Neural crest cell (in vitro differentiated cells): ENCODE results near the gene DHRS7B. TPM values are rescaled to one million over a fixed set of nuclear protein-coding genes. Genes with fewer than 3 reads are reported as not detected.

ENCODE experiments used
- DNase-seq: peaks from one replicate; pipeline ENCODE4 v3.0.0; 2021; ENCODE audit warnings: low read depth, mixed read lengths, low spot score
- H3K27ac Mint-ChIP-seq: one replicate; pipeline ENCODE4 v1.8.0; 2021; ENCODE audit warnings: mild to moderate bottlenecking, mixed read lengths; ENCODE audit not compliant: unreplicated experiment
- H3K27me3 Mint-ChIP-seq: 2 replicates; pipeline ENCODE4 v1.8.0; 2021; ENCODE audit warnings: low read depth, mild to moderate bottlenecking, mixed read lengths
- H3K36me3 Mint-ChIP-seq: 2 replicates; pipeline ENCODE4 v1.8.0; 2021; ENCODE audit warnings: low read depth, mild to moderate bottlenecking, mixed read lengths
- H3K4me1 Mint-ChIP-seq: 2 replicates; pipeline ENCODE4 v1.8.0; 2021; ENCODE audit warnings: mixed read lengths
- H3K4me3 Mint-ChIP-seq: one replicate; pipeline ENCODE4 v1.8.0; 2021; ENCODE audit warnings: mild to moderate bottlenecking, mixed read lengths
- H3K9me3 Mint-ChIP-seq: 2 replicates; pipeline ENCODE4 v1.8.0; 2021; ENCODE audit warnings: mixed read lengths
- total RNA-seq: library from RNA; stranded (reverse); gene quantifications from 2 replicates; pipeline ENCODE4 v1.2.1, GENCODE V29; 2021
- TF ChIP-seq, protein P1 (sequence below): fragments of 200-600 bp; sonication (generic); conservative IDR thresholded peaks from 2 replicates; pipeline ENCODE4 v1.5.0; 2021; ENCODE audit warnings: antibody characterized with exemption, mild to moderate bottlenecking

The DHRS7B gene
- total RNA-seq, 1 donor from 2014 or later = 14.8 TPM

DNA sequence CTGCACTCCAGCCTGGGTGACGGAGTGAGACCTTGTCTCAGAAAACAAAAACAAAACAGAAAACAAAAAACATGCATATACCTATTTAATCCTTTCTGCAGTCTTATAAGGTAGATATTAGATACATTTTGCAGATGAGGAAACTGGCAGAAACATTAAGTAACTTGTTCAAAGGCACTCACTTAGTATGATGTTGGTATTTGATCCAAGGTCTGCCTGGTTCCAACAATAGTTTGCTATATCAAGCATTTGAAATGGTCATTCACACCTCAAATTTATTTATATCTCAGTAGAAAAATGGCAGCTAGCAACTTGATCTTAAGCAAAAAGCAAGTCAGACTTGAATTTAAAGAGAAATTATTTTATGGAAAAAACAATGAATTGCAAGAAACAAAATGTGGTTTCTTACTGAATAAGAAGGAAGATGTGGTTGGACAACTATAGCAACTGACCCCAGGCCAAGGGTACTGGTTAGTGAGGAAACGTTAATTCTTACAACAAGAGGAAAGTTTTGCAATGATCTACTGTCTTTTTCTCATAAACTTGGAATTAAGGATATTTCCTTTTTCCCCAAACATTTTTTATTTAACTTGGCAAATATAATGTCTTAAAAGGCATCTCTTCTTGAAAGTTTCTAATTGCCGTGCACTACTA is 19.7 kb downstream of the DHRS7B start:
- H3K4me1 Mint-ChIP-seq = no peaks in the 10 kb centered on the region
- H3K36me3 Mint-ChIP-seq = peaks cover 49% of the 10 kb centered on the region
- TF ChIP-seq, protein P1, sequence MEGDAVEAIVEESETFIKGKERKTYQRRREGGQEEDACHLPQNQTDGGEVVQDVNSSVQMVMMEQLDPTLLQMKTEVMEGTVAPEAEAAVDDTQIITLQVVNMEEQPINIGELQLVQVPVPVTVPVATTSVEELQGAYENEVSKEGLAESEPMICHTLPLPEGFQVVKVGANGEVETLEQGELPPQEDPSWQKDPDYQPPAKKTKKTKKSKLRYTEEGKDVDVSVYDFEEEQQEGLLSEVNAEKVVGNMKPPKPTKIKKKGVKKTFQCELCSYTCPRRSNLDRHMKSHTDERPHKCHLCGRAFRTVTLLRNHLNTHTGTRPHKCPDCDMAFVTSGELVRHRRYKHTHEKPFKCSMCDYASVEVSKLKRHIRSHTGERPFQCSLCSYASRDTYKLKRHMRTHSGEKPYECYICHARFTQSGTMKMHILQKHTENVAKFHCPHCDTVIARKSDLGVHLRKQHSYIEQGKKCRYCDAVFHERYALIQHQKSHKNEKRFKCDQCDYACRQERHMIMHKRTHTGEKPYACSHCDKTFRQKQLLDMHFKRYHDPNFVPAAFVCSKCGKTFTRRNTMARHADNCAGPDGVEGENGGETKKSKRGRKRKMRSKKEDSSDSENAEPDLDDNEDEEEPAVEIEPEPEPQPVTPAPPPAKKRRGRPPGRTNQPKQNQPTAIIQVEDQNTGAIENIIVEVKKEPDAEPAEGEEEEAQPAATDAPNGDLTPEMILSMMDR = no peak
- no peak for DNase-seq
- H3K27ac Mint-ChIP-seq = no peak overlapping the region
- H3K27me3 Mint-ChIP-seq = no peaks in the 10 kb centered on the region
- H3K4me3 Mint-ChIP-seq = no peak overlapping the region
- peaks cover 18% of the 10 kb centered on the region for H3K9me3 Mint-ChIP-seq

DNA sequence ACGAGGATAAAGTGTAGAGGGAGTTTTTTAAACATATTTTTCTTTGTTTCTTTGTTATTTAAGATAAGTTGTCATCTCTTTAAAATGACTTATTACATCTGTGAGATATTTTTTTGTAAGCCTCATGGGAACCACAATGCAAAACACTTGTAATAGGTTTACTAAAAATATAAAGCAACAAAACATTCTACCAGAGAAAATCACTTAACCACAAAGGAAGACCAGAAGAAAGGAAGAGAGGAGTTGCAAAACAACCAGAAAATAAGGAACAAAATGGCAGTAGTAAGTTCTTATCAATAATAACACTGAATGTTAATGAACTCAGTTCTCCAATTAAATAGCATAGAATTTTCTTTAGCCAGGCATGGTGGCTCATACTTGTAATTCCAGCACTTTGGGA is 22.9 kb downstream of the DHRS7B start:
- TF ChIP-seq, protein P1 = no peak
- Mint-ChIP-seq H3K27me3 (no peaks in the 10 kb centered on the region), H3K9me3 (peaks cover 31% of the 10 kb centered on the region), H3K27ac (no peak overlapping the region), H3K4me1 (no peaks in the 10 kb centered on the region), H3K36me3 (peaks cover 52% of the 10 kb centered on the region), H3K4me3 (no peak overlapping the region)
- no peak for DNase-seq

DNA sequence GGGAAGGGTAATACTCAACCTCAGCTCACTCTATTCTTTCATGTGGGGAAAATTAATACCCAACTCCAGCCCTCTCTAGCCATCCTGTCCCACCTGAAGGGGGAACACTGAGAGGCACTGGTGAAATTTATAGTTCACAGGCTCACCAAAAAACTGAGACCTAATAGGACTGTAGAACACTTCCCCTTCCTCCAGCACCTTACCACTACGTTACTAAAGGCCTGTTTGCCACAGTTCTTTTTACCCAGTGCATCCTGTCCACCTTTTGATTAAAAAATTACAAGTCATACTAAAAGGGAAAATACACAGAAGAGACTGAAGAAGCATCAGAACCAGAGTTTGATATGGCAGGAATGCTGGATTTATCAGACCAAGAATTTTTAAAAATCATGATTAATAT is 26.0 kb downstream of the DHRS7B start:
- no peak overlapping the region for H3K27ac Mint-ChIP-seq
- H3K9me3 Mint-ChIP-seq = peaks cover 34% of the 10 kb centered on the region
- peaks cover 45% of the 10 kb centered on the region for H3K36me3 Mint-ChIP-seq
- H3K27me3 Mint-ChIP-seq = no peaks in the 10 kb centered on the region
- TF ChIP-seq, protein P1 = no peak
- H3K4me3 Mint-ChIP-seq = no peak overlapping the region
- no peaks in the 10 kb centered on the region for H3K4me1 Mint-ChIP-seq
- DNase-seq = no peak

DNA sequence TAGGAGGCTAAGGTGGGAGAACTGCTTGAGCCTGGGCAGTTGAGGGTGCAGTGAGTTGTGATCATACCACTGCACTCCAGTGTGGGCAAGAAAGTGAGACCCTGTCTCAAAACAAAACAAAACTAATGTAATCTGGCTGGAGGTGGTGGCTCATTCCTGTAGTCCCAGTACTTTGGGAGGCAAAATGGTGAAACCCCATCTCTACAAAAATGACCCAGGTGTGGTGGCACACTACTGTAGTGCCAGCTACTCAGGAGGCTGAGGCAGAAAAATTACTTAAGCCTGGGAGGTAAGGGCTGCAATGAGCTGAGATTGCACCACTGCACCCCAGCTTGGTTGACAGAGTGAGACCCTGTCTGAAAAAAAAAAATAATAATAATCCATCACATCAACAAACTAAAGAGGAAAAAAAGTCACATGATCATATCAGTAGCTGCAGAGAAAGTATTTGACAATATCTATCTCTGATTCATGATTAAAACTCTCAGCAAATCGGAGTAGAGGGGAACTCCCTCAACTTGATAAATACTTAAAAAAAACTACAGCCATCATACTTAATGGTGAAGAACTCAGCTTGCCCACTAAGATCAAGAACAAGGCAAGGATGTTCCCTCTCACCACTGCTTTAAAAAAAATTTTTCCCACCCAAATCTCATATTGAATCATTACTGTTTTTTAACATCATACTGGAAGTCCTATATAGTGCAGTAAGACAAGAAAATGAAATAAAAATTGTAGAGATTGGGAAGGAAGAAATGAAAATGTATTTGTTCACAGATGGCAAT is 31.0 kb downstream of the DHRS7B start:
- Mint-ChIP-seq H3K27ac (no peak overlapping the region), H3K9me3 (peaks cover 23% of the 10 kb centered on the region), H3K27me3 (no peaks in the 10 kb centered on the region), H3K36me3 (peaks cover 26% of the 10 kb centered on the region), H3K4me3 (no peak overlapping the region), H3K4me1 (peaks cover 4% of the 10 kb centered on the region)
- TF ChIP-seq, protein P1 = no peak
- no peak for DNase-seq

DNA sequence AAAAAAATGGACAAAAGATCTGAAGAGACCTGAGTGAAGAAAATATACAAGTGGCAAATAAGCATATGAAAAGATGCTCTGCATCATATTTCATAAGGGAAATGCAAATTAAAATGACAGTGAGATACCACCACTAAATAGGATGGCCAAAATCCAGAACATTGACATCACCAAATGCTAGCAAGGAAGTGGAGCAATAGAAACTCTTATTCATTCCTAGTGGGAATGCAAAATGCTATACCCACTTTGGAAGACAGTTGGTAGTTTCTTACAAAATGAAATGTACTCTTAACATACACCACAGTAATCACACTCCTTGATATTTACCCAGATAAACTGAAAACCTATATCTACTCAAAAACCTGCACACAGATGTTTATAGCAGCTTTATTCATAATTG is 33.6 kb downstream of the DHRS7B start:
- no peaks in the 10 kb centered on the region for H3K27me3 Mint-ChIP-seq

More for the DNA sequence above, 33.6 kb downstream of the DHRS7B start:
- Mint-ChIP-seq H3K27ac (no peak overlapping the region), H3K4me1 (peaks cover 20% of the 10 kb centered on the region), H3K9me3 (peaks cover 5% of the 10 kb centered on the region), H3K36me3 (peaks cover 9% of the 10 kb centered on the region), H3K4me3 (no peak overlapping the region)
- DNase-seq = no peak
- TF ChIP-seq, protein P1 = no peak
